K562 (cell line): ENCODE results near the gene IP6K1. TPM values are rescaled to one million over a fixed set of nuclear protein-coding genes. Genes with fewer than 3 reads are reported as not detected.

Source experiments
- CBFA2T2 ChIP-seq: fragments of 450-650 bp; conservative IDR thresholded peaks from 2 replicates; pipeline ENCODE4 v1.6.1; 2017; ENCODE audit warnings: mild to moderate bottlenecking
- EGR1 ChIP-seq: fragments of 450-650 bp; conservative IDR thresholded peaks from 2 replicates; pipeline ENCODE4 v1.6.1; 2017; ENCODE audit warnings: mild to moderate bottlenecking
- EP300 ChIP-seq: IDR thresholded peaks from 2 replicates; pipeline ENCODE4 v1.6.1; 2012; ENCODE audit warnings: low read length, improper control_type of control experiment
- ETV1 ChIP-seq: fragments of 450-650 bp; conservative IDR thresholded peaks from 2 replicates; pipeline ENCODE4 v1.6.1; 2016; ENCODE audit warnings: missing genetic modification characterization, control low read depth, low read depth, missing compliant biosample characterization
- HDAC3 ChIP-seq: fragments of 450-650 bp; IDR thresholded peaks from 2 replicates; pipeline ENCODE4 v1.6.1; 2018; ENCODE audit warnings: borderline replicate concordance, mild to moderate bottlenecking, moderate library complexity; ENCODE audit not compliant: partially characterized antibody
- ID3 ChIP-seq, 2 experiments: fragments of 250-450 bp in 1 of 2; fragments of 450-650 bp in 1 of 2; sonication (Bioruptor Pico) in 1 of 2; IDR thresholded peaks; 2 replicates each; pipeline versions ENCODE4 v1.6.1 to v1.8.0; 2016 to 2021; ENCODE audit warnings: mild to moderate bottlenecking in 2 of 2, moderate library complexity in 2 of 2, missing compliant biosample characterization in 1 of 2, missing genetic modification characterization in 1 of 2
- MAFG ChIP-seq: fragments of 450-650 bp; conservative IDR thresholded peaks from 2 replicates; pipeline ENCODE4 v1.6.1; 2016; ENCODE audit warnings: missing genetic modification characterization, missing compliant biosample characterization
- NFE2L1 ChIP-seq: fragments of 450-650 bp; IDR thresholded peaks from 2 replicates; pipeline ENCODE4 v1.6.1; 2016; ENCODE audit warnings: missing genetic modification characterization, low read depth, mild to moderate bottlenecking, missing compliant biosample characterization, moderate library complexity, borderline replicate concordance
- POLR2AphosphoS5 ChIP-seq: IDR thresholded peaks from 2 replicates; pipeline ENCODE4 v1.6.1; 2011; ENCODE audit warnings: mild to moderate bottlenecking, low read depth, low read length, moderate library complexity; ENCODE audit not compliant: control insufficient read depth, insufficient read depth
- RBFOX2 ChIP-seq: fragments of 200-400 bp; formaldehyde crosslinking; IDR thresholded peaks from 2 replicates; pipeline ENCODE4 v1.6.1; 2017; ENCODE audit warnings: low read depth, mild to moderate bottlenecking, low read length, moderate library complexity
- SMARCC2 ChIP-seq: fragments of 450-650 bp; IDR thresholded peaks from 2 replicates; pipeline ENCODE4 v1.6.1; 2017; ENCODE audit warnings: antibody characterized with exemption, moderate library complexity, mild to moderate bottlenecking, low read depth
- TARDBP ChIP-seq: fragments of 450-650 bp; IDR thresholded peaks from 2 replicates; pipeline ENCODE4 v1.6.1; 2016
- THRA ChIP-seq: fragments of 450-650 bp; IDR thresholded peaks from 2 replicates; pipeline ENCODE4 v1.6.1; 2017; ENCODE audit warnings: mild to moderate bottlenecking, moderate library complexity
- TRIM24 ChIP-seq, 2 experiments: fragments of 450-650 bp; IDR thresholded peaks; 2 replicates each; pipeline ENCODE4 v1.6.1; 2016
- XRCC5 ChIP-seq: fragments of 200-400 bp; formaldehyde crosslinking; IDR thresholded peaks from 2 replicates; pipeline ENCODE4 v1.6.1; 2017; ENCODE audit warnings: low read depth, mild to moderate bottlenecking, low read length
- ZBTB9 ChIP-seq: fragments of 450-650 bp; formaldehyde crosslinking; IDR thresholded peaks from 2 replicates; pipeline ENCODE4 v1.4.0; 2020; ENCODE audit warnings: mild to moderate bottlenecking, moderate library complexity
- ZNF316 ChIP-seq: fragments of 450-650 bp; IDR thresholded peaks from 2 replicates; pipeline ENCODE4 v1.6.1; 2016
- ZNF445 ChIP-seq: fragments of 250-450 bp; sonication (Bioruptor Pico); IDR thresholded peaks from 2 replicates; pipeline ENCODE4 v1.4.0; 2020; ENCODE audit warnings: low read depth, mild to moderate bottlenecking, moderate library complexity
- ZNF609 ChIP-seq: sonication (generic); formaldehyde crosslinking; IDR thresholded peaks from 2 replicates; pipeline ENCODE4 v1.8.1; 2023; ENCODE audit warnings: missing genetic modification reagents, mild to moderate bottlenecking, borderline replicate concordance
- ZNF766 ChIP-seq: fragments of 200-800 bp; sonication (Bioruptor generic); conservative IDR thresholded peaks from 2 replicates; pipeline ENCODE4 v1.6.1; 2016; ENCODE audit warnings: missing genetic modification characterization, missing compliant biosample characterization
- polyA plus RNA-seq, 8 experiments: library from polyadenylated mRNA; depleted of rRNA in 4 of 8; stranded (reverse) in 5 of 8; unstranded in 3 of 8; fragments of >200 nt; fragmentation: Nextera tagmentation in 2 of 8; fragmentation: Illumina TruSeq in 1 of 8; extraction: Ambion mirVana in 2 of 8; extraction: Trizol in 1 of 8; gene quantifications; 2 replicates each; pipeline versions ENCODE4 v1.2.1 to v1.2.3, GENCODE V29; 2011 to 2014; ENCODE audit warnings: inconsistent platforms in 1 of 8, missing spikeins in 1 of 8
- total RNA-seq, 7 experiments: library from RNA; depleted of rRNA in 6 of 7; stranded (reverse); fragments of >200 nt in 6 of 7; fragmentation: Illumina TruSeq in 2 of 7; extraction: Trizol in 2 of 7; gene quantifications; 2 replicates each; pipeline versions ENCODE4 v1.2.1 to v1.2.3, GENCODE V29; 2011 to 2021; ENCODE audit warnings: low replicate concordance in 1 of 7

The IP6K1 gene
- total and polyA plus RNA-seq, 9 of the 15 experiments (the other 6 are each of a cell fraction or from before 2014, with no cell fraction given) = 0.46 to 29.2 (median 13.1) TPM

- TF ChIP-seq POLR2AphosphoS5 = peak; percentile 57; the same call in 1 of the 2 replicates
- no peak for TF ChIP-seq TRIM24 (IDR thresholded peaks at IDR 0.05)
- TF ChIP-seq SMARCC2 = no peak
- 0 out of 2 replicates have a peak, but pooled peaks have one; percentile 38 for TF ChIP-seq ZNF766 (CRISPR knock-in tag)
- TF ChIP-seq ETV1 (tag) = peak; percentile 44
- no peak for TF ChIP-seq ZNF609 (CRISPR knock-in tag)
- no peak for TF ChIP-seq ZNF445 (CRISPR knock-in tag)
- TF ChIP-seq EGR1 = peak; percentile 79
- TF ChIP-seq ZNF316 = no peak
- TF ChIP-seq TARDBP = no peak
- peak; percentile 71 for TF ChIP-seq CBFA2T2
- no peak for TF ChIP-seq ID3 (CRISPR knock-in tag; IDR thresholded peaks at IDR 0.05)
- TF ChIP-seq ID3 (tag; IDR thresholded peaks at IDR 0.05) = 0 out of 2 replicates have a peak, but pooled peaks have one; percentile 24
- no peak for TF ChIP-seq HDAC3
- no peak for TF ChIP-seq XRCC5
- no peak for TF ChIP-seq NFE2L1 (tag)
- TF ChIP-seq MAFG (tag) = no peak
- TF ChIP-seq RBFOX2 = peak; percentile 41; the same call in 1 of the 2 replicates
- TF ChIP-seq THRA = no peak
- peak; percentile 79; the same call in 1 of the 2 replicates for TF ChIP-seq EP300
- 0 out of 2 replicates have a peak, but pooled peaks have one; percentile 15 for TF ChIP-seq ZBTB9 (CRISPR knock-in tag)
Measured at GRCh38 chr3:49805897-49806701, 19.8 kb upstream of the IP6K1 start (continued).
